Measurements from ENCODE around the gene ARFGEF3.

Gene ARFGEF3

GRCh38 chr6:138328210-138328609 is 166.5 kb downstream of the ARFGEF3 start:
- Histone ChIP-seq H2AFZ (ENCODE audit: low read depth, low read length) (no peak overlapping the region), H3K9me3 (ENCODE audit: insufficient read depth, low read length) (no peaks in the 10 kb centered on the region), H3K4me2 (ENCODE audit: low read length) (no peak overlapping the region), H4K20me1 (ENCODE audit: insufficient read depth, low read length) (no peaks in the 10 kb centered on the region), H3K79me2 (ENCODE audit: low read length) (no peaks in the 10 kb centered on the region), H3K36me3 (replicated peaks; ENCODE audit: low read depth, low read length) (no peaks in the 10 kb centered on the region), H3K4me1 (ENCODE audit: low read length) (no peaks in the 10 kb centered on the region), H3K27ac (ENCODE audit: low read length) (no peak overlapping the region), H3K27me3 (ENCODE audit: low read depth, low read length) (no peaks in the 10 kb centered on the region), H3K4me3 (ENCODE audit: low read length) (no peak overlapping the region), H3K9ac (ENCODE audit: low read length) (no peak overlapping the region)
- TF ChIP-seq EZH2phosphoT487 (IDR thresholded peaks at IDR 0.05; ENCODE audit: low read depth) (no peak), CTCF (IDR thresholded peaks at IDR 0.05; ENCODE audit: low read depth, low read length) (no peak)

- TF ChIP-seq EZH2phosphoT487 (IDR thresholded peaks at IDR 0.05; ENCODE audit: low read depth) (no peak), CTCF (IDR thresholded peaks at IDR 0.05; ENCODE audit: low read depth, low read length) (no peak)
- Histone ChIP-seq H3K4me3 (ENCODE audit: low read length) (no peak overlapping the region), H3K27ac (ENCODE audit: low read length) (no peak overlapping the region), H2AFZ (ENCODE audit: low read depth, low read length) (no peak overlapping the region), H3K9ac (ENCODE audit: low read length) (no peak overlapping the region), H4K20me1 (ENCODE audit: insufficient read depth, low read length) (no peaks in the 10 kb centered on the region), H3K4me2 (ENCODE audit: low read length) (no peak overlapping the region), H3K27me3 (ENCODE audit: low read depth, low read length) (no peaks in the 10 kb centered on the region), H3K36me3 (replicated peaks; ENCODE audit: low read depth, low read length) (no peaks in the 10 kb centered on the region), H3K9me3 (ENCODE audit: insufficient read depth, low read length) (no peaks in the 10 kb centered on the region), H3K79me2 (ENCODE audit: low read length) (no peaks in the 10 kb centered on the region), H3K4me1 (ENCODE audit: low read length) (no peaks in the 10 kb centered on the region)
These were observed 169.0 kb downstream of the ARFGEF3 start for GRCh38 chr6:138330763-138331162.

- Histone ChIP-seq H4K20me1 (ENCODE audit: insufficient read depth, low read length) (no peaks in the 10 kb centered on the region), H2AFZ (ENCODE audit: low read depth, low read length) (no peak overlapping the region), H3K27ac (ENCODE audit: low read length) (no peak overlapping the region), H3K4me1 (ENCODE audit: low read length) (no peaks in the 10 kb centered on the region), H3K9me3 (ENCODE audit: insufficient read depth, low read length) (no peaks in the 10 kb centered on the region), H3K4me2 (ENCODE audit: low read length) (no peak overlapping the region), H3K36me3 (replicated peaks; ENCODE audit: low read depth, low read length) (no peaks in the 10 kb centered on the region), H3K9ac (ENCODE audit: low read length) (no peak overlapping the region), H3K27me3 (ENCODE audit: low read depth, low read length) (no peaks in the 10 kb centered on the region), H3K79me2 (ENCODE audit: low read length) (no peaks in the 10 kb centered on the region), H3K4me3 (ENCODE audit: low read length) (no peak overlapping the region)
- no peak for TF ChIP-seq CTCF (IDR thresholded peaks at IDR 0.05; ENCODE audit: low read depth, low read length)
- TF ChIP-seq EZH2phosphoT487 (IDR thresholded peaks at IDR 0.05; ENCODE audit: low read depth) = no peak
These were observed 169.7 kb downstream of the ARFGEF3 start for GRCh38 chr6:138331444-138331843.

GRCh38 chr6:138331984-138332383 is 170.2 kb downstream of the ARFGEF3 start:
- no peak overlapping the region for H2AFZ ChIP-seq (ENCODE audit: low read depth, low read length)
- H3K4me1 ChIP-seq (ENCODE audit: low read length) = no peaks in the 10 kb centered on the region
- no peak for TF ChIP-seq CTCF (IDR thresholded peaks at IDR 0.05; ENCODE audit: low read depth, low read length)
- TF ChIP-seq EZH2phosphoT487 (IDR thresholded peaks at IDR 0.05; ENCODE audit: low read depth) = no peak
- no peak overlapping the region for H3K4me2 ChIP-seq (ENCODE audit: low read length)
- no peaks in the 10 kb centered on the region for H3K36me3 ChIP-seq (replicated peaks; ENCODE audit: low read depth, low read length)
- no peaks in the 10 kb centered on the region for H3K27me3 ChIP-seq (ENCODE audit: low read depth, low read length)
- no peaks in the 10 kb centered on the region for H4K20me1 ChIP-seq (ENCODE audit: insufficient read depth, low read length)
- no peaks in the 10 kb centered on the region for H3K79me2 ChIP-seq (ENCODE audit: low read length)
- H3K4me3 ChIP-seq (ENCODE audit: low read length) = no peak overlapping the region
- no peaks in the 10 kb centered on the region for H3K9me3 ChIP-seq (ENCODE audit: insufficient read depth, low read length)
- no peak overlapping the region for H3K9ac ChIP-seq (ENCODE audit: low read length)
- no peak overlapping the region for H3K27ac ChIP-seq (ENCODE audit: low read length)
